ENCODE data around the gene TAF1C. TPM values are rescaled to one million over a fixed set of nuclear protein-coding genes. Genes with fewer than 3 reads are reported as not detected.

The TAF1C gene
- polyA plus RNA-seq, 1 of the 3 experiments (the other 2 are of a cell fraction), result 49.3 TPM

GRCh38 chr16:84177741-84178073, 9.2 kb downstream of the TAF1C start:
- Histone ChIP-seq H3K4me1 (ENCODE audit: control insufficient read depth in 1 of 2, insufficient read depth in 2 of 2, low read depth in 1 of 2, low read length in 1 of 2) (peaks cover 0 to 7% of the 10 kb centered on the region in 2 experiments; a peak in 1 of 4 replicates), H4K20me1 (ENCODE audit: insufficient read depth) (0 out of 2 replicates have a peak, but pooled peaks cover 5% of the 10 kb centered on the region), H3K27me3 (ENCODE audit: insufficient read depth) (no peaks in the 10 kb centered on the region), H3K9me2 (no peaks in the 10 kb centered on the region), H3K27ac (ENCODE audit: low read depth in 2 of 2, low read length in 1 of 2) (no peak overlapping the region), H3K4me2 (no peak overlapping the region), H3K79me2 (ENCODE audit: insufficient read depth) (no peaks in the 10 kb centered on the region), H3K4me3 (ENCODE audit: low read depth in 2 of 2, low read length in 1 of 2) (no peak overlapping the region), H3K36me3 (replicated peaks in 1 of 2; ENCODE audit: control insufficient read depth in 1 of 2, insufficient read depth in 2 of 2, low read length in 1 of 2) (peaks cover 0 to 42% of the 10 kb centered on the region in 2 experiments), H3K9ac (no peak overlapping the region), H2AFZ (ENCODE audit: low read depth) (no peak overlapping the region), H3F3A (replicated peaks; ENCODE audit: insufficient read depth) (no peaks in the 10 kb centered on the region), H3K9me3 (no peaks in the 10 kb centered on the region)
- WGBS (ENCODE audit: low lambda C conversion rate), result 73% methylated on average over 9 of the region's 9 CpGs
- DNase-seq, result no peak
- TF ChIP-seq FOXM1 (IDR thresholded peaks at IDR 0.05; ENCODE audit: low read depth) (no peak), USF2 (IDR thresholded peaks at IDR 0.05; ENCODE audit: borderline replicate concordance, low read depth, low read length) (no peak), YY1 (IDR thresholded peaks at IDR 0.05; ENCODE audit: low read depth) (no peak), MEF2A (IDR thresholded peaks at IDR 0.05; ENCODE audit: borderline replicate concordance, low read depth) (no peak), ZBTB33 (IDR thresholded peaks at IDR 0.05; ENCODE audit: borderline replicate concordance, low read depth) (no peak), RXRA (IDR thresholded peaks at IDR 0.05; ENCODE audit: borderline replicate concordance, low read depth) (no peak), CTCF (IDR thresholded peaks at IDR 0.05) (no peak), EZH2phosphoT487 (IDR thresholded peaks at IDR 0.05; ENCODE audit: borderline replicate concordance, low read depth) (no peak), CHD2 (IDR thresholded peaks at IDR 0.05; ENCODE audit: low read length, partially characterized antibody) (no peak), IRF3 (IDR thresholded peaks at IDR 0.05; ENCODE audit: low read depth, low read length) (no peak), TEAD4 (IDR thresholded peaks at IDR 0.05; ENCODE audit: borderline replicate concordance, insufficient read depth) (no peak), POLR2AphosphoS5 (IDR thresholded peaks at IDR 0.05; ENCODE audit: low read depth, low read length) (no peak), JUND (IDR thresholded peaks at IDR 0.05) (no peak), EP300 (IDR thresholded peaks at IDR 0.05; ENCODE audit: borderline replicate concordance in 1 of 2, low read depth in 1 of 2, low read length in 1 of 2) (no peak)
- ChIA-PET POLR2A (no interaction called here), CTCF (interaction anchor here (1.2 to 9.0 kb wide), 6 partner anchors 11 to 221 kb away, joined by 3 to 109 read pairs (median 11); partner anchors contain the start of genes ADAD2 and TAF1C)
